GM12801 (cell line): ENCODE measurements around the gene C16orf74.

Experiments
- TF ChIP-seq, protein P1 (sequence below): IDR thresholded peaks from one replicate; pipeline ENCODE4 v1.5.1; 2011; ENCODE audit warnings: control low read depth; ENCODE audit not compliant: insufficient read length; ENCODE audit errors: extremely low read depth

The C16orf74 gene

DNA sequence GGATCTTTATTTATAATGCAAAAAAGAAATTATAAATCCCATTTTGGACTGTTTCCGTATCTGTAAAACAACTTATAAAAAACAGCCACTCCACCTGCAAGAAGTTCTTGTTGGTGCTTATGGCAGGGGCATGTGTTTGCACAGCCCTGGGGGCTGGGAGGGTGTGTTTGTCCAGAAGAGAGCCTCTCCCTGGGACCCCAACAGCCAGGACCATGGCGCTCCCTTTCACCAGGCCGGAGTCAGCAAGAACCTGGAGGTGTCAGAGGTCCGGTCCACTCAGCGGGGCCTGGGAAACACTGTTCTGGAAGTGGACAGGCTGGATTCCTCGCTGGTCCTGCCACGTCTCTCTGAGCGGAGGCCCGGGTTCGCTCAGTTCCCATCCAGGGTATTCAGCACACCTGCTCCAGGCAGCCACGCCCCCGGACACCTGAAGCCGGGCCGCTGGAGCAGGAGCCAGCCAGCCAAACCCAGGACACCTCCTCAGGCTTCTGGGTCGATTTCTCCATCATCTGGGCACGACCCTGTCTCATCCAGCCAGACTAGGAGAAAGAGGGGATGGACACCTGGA, 43.3 kb downstream of the C16orf74 start:
- TF ChIP-seq, protein P1, sequence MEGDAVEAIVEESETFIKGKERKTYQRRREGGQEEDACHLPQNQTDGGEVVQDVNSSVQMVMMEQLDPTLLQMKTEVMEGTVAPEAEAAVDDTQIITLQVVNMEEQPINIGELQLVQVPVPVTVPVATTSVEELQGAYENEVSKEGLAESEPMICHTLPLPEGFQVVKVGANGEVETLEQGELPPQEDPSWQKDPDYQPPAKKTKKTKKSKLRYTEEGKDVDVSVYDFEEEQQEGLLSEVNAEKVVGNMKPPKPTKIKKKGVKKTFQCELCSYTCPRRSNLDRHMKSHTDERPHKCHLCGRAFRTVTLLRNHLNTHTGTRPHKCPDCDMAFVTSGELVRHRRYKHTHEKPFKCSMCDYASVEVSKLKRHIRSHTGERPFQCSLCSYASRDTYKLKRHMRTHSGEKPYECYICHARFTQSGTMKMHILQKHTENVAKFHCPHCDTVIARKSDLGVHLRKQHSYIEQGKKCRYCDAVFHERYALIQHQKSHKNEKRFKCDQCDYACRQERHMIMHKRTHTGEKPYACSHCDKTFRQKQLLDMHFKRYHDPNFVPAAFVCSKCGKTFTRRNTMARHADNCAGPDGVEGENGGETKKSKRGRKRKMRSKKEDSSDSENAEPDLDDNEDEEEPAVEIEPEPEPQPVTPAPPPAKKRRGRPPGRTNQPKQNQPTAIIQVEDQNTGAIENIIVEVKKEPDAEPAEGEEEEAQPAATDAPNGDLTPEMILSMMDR: no peak

DNA sequence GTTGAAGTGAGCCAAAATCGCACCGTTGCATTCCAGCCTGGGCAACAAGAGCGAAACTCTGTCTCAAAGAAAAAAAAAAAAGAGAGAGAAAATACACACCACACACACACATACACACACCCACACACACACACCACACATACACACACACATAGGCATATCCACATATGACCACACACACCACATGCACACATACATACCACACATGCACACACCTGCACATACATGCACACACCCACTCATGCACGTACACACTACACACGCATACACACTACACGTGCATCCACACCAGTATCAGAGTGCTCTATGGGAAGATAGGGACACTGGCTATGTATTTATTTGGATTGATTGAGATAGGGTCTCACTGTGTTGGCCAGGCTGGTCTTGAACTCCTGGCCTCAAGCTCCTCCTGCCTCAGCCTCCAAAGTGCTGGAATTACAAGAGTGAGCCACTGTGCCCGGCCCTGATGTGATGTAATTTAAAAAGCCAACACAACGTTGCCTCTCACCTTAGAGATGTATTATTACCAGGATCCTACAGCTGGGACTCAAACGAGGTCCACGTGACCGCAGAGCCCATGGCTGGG, 44.4 kb downstream of the C16orf74 start:
- TF ChIP-seq, protein P1: no peak

DNA sequence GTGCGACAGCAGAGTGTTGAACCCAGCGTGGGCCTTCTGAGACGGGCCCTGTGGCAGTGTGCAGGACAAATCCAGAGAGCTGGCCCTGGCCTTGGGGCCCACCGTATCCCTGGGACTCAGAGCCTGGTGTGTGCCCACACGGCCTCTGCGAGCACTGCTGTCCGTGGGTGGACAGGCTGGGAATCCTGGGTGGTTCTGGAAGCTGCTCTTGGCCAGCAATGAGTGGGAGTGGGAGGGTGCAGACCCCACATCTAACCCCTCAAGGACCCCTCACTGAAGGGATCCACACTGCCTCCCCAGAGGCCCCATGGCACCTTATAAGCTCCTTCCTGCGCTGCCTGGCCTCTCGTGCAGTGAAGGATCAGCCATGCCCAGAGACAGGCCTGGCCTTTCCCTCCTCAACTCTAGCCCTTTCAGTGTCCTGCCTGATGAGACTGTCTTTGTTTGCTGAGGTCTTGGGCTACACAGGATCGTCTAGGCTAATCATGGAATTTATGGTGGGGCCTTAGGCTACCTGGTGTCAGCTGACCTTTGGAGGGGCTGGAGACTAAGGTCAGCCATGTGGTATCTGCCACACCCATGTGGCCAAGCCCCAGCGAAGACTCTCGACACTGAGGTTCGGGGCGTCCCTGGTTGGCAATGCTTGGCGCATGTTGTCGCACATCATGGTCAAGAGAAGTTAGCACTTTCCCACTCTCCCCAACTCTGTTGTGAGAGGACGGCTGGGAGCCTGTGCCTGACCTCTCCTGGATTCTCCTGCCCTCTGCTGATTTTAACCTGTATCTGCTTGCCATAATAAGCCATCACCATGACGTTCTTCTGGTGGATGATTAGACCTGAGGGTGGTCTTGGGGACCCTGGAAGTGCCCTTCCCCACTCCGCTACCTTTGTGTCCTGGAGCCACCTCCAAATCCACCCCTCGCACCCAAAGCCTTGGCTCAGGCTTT, 45.7 kb downstream of the C16orf74 start:
- TF ChIP-seq, protein P1: no peak

DNA sequence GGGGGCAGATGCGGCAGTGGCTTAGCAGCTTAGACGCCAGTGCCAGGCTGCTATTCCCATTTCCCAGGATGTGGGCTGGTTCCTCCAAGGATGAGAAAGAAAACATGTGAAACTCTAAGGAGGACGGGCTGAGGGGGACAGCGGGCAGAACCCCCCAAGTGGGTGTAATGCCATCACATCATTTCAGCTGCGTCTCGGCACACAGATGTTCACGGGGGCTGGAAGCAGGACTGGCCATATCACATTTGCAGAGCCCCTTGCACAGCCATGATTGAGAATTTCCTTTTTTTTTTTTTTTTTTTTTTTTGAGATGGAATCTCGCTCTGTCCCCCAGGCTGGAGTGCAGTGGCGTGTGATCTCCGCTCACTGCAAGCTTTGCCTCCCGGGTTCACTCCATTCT, 46.9 kb downstream of the C16orf74 start:
- TF ChIP-seq, protein P1: no peak

DNA sequence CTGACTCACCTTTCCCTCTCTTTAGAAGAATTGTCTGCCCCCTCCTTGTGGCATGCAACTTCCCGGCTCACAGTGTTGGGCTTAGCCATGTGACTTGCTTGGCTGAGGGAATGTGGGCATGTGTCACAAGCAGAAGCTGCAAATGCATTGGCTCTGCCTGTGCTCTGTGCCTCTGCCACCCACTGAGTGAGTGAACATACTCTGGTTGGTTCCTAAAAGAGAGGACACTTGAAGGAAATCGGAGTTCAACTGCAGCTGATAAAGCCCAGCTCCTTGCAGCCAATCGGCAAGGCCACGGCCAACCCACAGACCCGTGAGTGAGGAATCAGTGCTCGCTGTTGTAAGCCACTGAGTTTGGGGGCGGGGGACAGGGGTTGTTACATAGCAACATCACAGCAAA, 51.3 kb downstream of the C16orf74 start:
- TF ChIP-seq, protein P1: no peak

DNA sequence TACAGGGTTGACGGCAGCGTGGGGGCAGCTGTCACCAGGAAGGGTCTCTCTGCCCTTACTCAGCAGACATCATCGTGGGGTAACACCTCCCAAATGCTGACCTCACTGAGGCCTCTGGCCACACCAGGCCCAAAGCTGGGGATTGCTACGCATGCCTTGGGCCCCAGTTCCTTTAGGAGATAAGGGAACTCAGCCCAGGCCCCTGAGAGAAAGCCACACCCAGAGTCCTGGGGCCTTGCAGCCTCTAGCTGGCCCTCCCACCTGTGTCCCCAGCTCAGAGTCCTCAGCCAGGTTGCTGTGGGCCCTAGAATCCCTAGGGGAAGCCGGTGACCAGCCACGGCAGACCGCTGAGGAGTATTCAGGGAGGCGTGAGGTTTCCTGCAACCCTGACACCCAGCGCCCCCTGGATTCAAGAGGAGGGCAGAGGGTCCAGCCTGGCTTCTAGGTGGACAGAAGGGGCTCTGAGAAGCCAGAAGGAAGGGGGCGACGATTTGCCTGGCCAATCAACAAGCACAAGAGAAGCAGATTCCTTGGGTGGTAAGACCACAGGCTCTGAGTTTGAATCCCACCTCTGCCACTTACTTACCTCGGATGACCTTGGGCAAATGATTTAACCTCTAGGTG, 51.8 kb downstream of the C16orf74 start:
- TF ChIP-seq, protein P1: no peak

DNA sequence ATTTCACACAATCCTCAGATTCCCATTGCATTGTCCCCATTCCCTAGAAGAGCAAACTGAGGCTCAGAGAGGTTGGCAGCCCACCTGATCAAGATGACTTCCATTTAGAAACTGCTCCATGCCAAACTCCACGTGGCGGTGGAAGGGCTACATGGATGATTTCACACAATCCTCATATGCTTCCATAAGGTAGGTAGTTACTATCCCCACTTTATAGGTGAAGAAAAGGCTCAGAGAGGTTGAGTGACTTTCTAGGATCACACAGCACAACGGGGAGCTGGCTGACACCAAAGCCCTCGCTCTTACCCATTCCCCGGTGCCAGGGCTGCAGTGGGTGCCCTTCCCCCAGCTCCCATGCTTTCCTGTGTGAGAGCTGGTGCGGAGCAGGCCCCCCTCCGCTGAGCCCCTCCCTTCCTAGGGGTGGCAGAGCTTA, 52.4 kb downstream of the C16orf74 start:
- TF ChIP-seq, protein P1: no peak
